Stomach (tissue), 9 donors: ENCODE results near the gene RABL2B. TPM values are rescaled to one million over a fixed set of nuclear protein-coding genes. Genes with fewer than 3 reads are reported as not detected.

Experiments
- DNase-seq, 2 donors: peaks; one replicate each; pipeline versions ENCODE4 v3.0.0 to v3.0.0-alpha.2; 2013 to 2019
- H3K27ac ChIP-seq, 5 donors: fragments of 200-600 bp in 4 of 5; sonication (generic) in 4 of 5; one replicate each; pipeline ENCODE4 v1.5.1; 2013 to 2019; ENCODE audit warnings: mild to moderate bottlenecking in 1 of 5, moderate library complexity in 1 of 5
- H3K27me3 ChIP-seq, 3 donors: fragments of 200-600 bp; sonication (generic); one replicate each; pipeline ENCODE4 v1.5.1; 2017 to 2019; ENCODE audit warnings: mixed run types in 1 of 3
- H3K36me3 ChIP-seq, 4 donors: fragments of 200-600 bp; sonication (generic); 1 replicate in 3 of 4; 2 replicates in 1 of 4; pipeline ENCODE4 v1.5.1; 2016 to 2019
- H3K4me1 ChIP-seq, 4 donors: fragments of 200-600 bp; sonication (generic); one replicate each; pipeline ENCODE4 v1.5.1; 2016 to 2019
- H3K4me3 ChIP-seq, 4 donors: fragments of 200-600 bp; sonication (generic) in 3 of 4; one replicate each; pipeline ENCODE4 v1.5.1; 2016 to 2019; ENCODE audit warnings: mild to moderate bottlenecking in 1 of 4
- H3K9me3 ChIP-seq, 4 donors: fragments of 200-600 bp; sonication (generic); one replicate each; pipeline ENCODE4 v1.5.1; 2016 to 2019
- EP300 ChIP-seq: sonication (generic); formaldehyde crosslinking; IDR thresholded peaks from one replicate; pipeline ENCODE4 v1.6.1; 2017; ENCODE audit warnings: antibody characterized with exemption
- POLR2A ChIP-seq, 4 donors: fragments of 450-650 bp; IDR thresholded peaks; one replicate each; pipeline ENCODE4 v1.6.1; 2016; ENCODE audit warnings: antibody characterized with exemption in 4 of 4, control low read depth in 2 of 4, mild to moderate bottlenecking in 1 of 4, moderate library complexity in 1 of 4
- POLR2AphosphoS5 ChIP-seq, 3 donors: sonication (generic); formaldehyde crosslinking; IDR thresholded peaks; one replicate each; pipeline ENCODE4 v1.6.1; 2016; ENCODE audit warnings: antibody characterized with exemption in 3 of 3
- WGBS, 5 donors: extraction: QIAGEN DNeasy Blood & Tissue Kit in 3 of 5; methylation state at CpG; one replicate each; pipeline versions ENCODE4 v1.1.5 to v1.1.7; 2013 to 2018; 5-methylcytosine and 5-hydroxymethylcytosine counted together
- intact Hi-C: fragments of 100-400 bp; cut with DNase I; formaldehyde crosslinking; loops from one replicate; pipeline ENCODE4 v1.15.1; 2023; ENCODE audit warnings: low total_unique reads
- polyA plus RNA-seq, 3 donors: library from polyadenylated mRNA; stranded (reverse); fragments of 200-250 nt; gene quantifications; one replicate each; pipeline ENCODE4 v1.2.3, GENCODE V29; 2013
- total RNA-seq, 5 donors: library from RNA; depleted of rRNA; stranded (reverse); fragments of >200 nt; gene quantifications; one replicate each; pipeline versions ENCODE4 v1.1.0 to v1.2.3, GENCODE V29; 2014 to 2016
- TF ChIP-seq, protein P1 (sequence below), 7 experiments: fragments of 450-650 bp in 4 of 7; fragments of 200-600 bp in 3 of 7; sonication (generic) in 3 of 7; IDR thresholded peaks; one replicate each; pipeline ENCODE4 v1.5.1; 2016 to 2019; ENCODE audit warnings: antibody characterized with exemption in 7 of 7, control low read depth in 2 of 7, mild to moderate bottlenecking in 1 of 7
- donor health status: healthy with polysubstance abuse.
- donor health status: Bipolar disorder and iron deficiency.
- donor health status: healthy.

The RABL2B gene
- total and polyA plus RNA-seq, 8 donors, result 6.6 to 18.1 (median 13.3) TPM

DNA sequence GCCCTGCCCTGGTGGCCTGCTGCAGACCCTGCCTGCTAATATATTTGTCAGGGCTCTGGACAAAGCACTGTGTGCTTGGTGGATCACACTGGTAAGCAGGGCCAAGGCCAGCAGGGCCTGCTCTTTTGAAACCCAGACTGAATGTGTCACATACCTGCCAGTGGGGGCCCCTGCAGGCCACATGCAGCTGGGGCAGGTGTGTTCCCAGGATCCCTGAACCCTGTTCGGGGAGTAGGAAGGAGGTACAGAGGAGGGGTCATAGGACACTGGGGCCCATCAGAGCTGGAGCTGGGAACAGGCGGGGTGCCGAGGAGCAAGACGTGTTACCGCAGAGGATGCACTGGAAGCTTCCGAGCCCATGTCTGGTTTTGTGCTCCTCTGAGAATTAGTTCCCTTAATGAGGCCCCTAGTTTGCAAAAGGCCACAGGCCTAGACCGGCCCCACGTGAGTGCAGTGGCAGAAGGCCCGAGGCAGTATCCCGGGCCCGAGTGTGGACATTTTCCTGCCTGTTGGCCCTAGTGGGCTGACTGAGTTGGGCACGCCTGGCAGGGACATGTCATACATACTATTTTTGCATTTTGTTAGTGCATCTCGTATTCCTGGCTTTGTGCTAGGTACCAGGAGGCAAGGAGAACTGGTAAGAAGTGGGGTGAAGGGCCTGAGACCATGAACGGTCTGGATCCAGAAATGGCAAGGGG lies 56.6 kb downstream of the RABL2B start:
- TF ChIP-seq, protein P1, sequence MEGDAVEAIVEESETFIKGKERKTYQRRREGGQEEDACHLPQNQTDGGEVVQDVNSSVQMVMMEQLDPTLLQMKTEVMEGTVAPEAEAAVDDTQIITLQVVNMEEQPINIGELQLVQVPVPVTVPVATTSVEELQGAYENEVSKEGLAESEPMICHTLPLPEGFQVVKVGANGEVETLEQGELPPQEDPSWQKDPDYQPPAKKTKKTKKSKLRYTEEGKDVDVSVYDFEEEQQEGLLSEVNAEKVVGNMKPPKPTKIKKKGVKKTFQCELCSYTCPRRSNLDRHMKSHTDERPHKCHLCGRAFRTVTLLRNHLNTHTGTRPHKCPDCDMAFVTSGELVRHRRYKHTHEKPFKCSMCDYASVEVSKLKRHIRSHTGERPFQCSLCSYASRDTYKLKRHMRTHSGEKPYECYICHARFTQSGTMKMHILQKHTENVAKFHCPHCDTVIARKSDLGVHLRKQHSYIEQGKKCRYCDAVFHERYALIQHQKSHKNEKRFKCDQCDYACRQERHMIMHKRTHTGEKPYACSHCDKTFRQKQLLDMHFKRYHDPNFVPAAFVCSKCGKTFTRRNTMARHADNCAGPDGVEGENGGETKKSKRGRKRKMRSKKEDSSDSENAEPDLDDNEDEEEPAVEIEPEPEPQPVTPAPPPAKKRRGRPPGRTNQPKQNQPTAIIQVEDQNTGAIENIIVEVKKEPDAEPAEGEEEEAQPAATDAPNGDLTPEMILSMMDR (IDR thresholded peaks at IDR 0.05), result no peak
- TF ChIP-seq POLR2A (IDR thresholded peaks at IDR 0.05) (no peak), POLR2AphosphoS5 (IDR thresholded peaks at IDR 0.05) (no peak), EP300 (no peak)

DNA sequence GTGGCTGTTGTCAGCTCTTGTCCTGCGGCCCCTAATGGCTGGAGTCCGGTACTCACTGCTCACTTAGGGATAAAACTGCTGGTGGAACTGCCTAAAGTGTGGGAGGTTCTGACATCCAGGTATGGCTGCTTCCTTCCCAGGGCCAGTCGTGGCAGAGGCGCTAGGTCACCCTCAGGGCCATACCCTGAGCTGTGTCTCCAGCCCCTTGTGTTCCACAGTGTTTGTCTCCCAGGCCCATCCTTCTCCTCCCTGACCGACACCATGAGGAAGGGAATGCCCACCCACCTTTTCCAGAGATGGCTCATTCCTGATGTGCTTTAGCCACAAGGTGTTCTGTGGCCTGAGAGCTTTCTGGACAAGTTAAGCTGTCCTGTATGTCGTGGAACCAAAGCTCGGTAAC lies 57.8 kb downstream of the RABL2B start:
- WGBS, 5 donors, result 86 to 92% (median 90%) methylated on average over 7 of the region's 7 CpGs

More for the DNA sequence above, 56.6 kb downstream of the RABL2B start:
- no peak for DNase-seq
- no peak overlapping the region for H3K4me3 ChIP-seq
- WGBS, 5 donors, result 87 to 91% (median 88%) methylated on average over 14 of the region's 14 CpGs
- peaks cover 0 to 14% (median 9%) of the 10 kb centered on the region in 4 donors for H3K4me1 ChIP-seq
- peaks cover 0 to 36% (median 7%) of the 10 kb centered on the region in 4 donors for H3K36me3 ChIP-seq
- intact Hi-C loops, result no loop called here
- no peak overlapping the region for H3K27ac ChIP-seq
- no peaks in the 10 kb centered on the region for H3K9me3 ChIP-seq
- peaks cover 2 to 43% (median 16%) of the 10 kb centered on the region in 3 donors for H3K27me3 ChIP-seq

GRCh38 chr22:50724616-50725015 lies 58.8 kb downstream of the RABL2B start:
- WGBS, 5 donors, result 65 to 86% (median 80%) methylated on average over 8 of the region's 8 CpGs
- Histone ChIP-seq H3K36me3 (peaks cover 0 to 36% (median 7%) of the 10 kb centered on the region in 4 donors), H3K4me1 (peaks cover 0 to 11% (median 4%) of the 10 kb centered on the region in 4 donors), H3K9me3 (no peaks in the 10 kb centered on the region), H3K4me3 (no peak overlapping the region), H3K27me3 (peaks cover 13 to 43% (median 20%) of the 10 kb centered on the region in 3 donors), H3K27ac (no peak overlapping the region)
- intact Hi-C loops, result no loop called here
- no peak for DNase-seq
- TF ChIP-seq EP300 (no peak), POLR2A (IDR thresholded peaks at IDR 0.05) (no peak), POLR2AphosphoS5 (IDR thresholded peaks at IDR 0.05) (no peak)
- TF ChIP-seq, protein P1 (IDR thresholded peaks at IDR 0.05), result no peak

More for the DNA sequence above, 57.8 kb downstream of the RABL2B start:
- H3K36me3 ChIP-seq, result peaks cover 0 to 36% (median 7%) of the 10 kb centered on the region in 4 donors
- peaks cover 0 to 6% (median 1%) of the 10 kb centered on the region in 4 donors for H3K4me1 ChIP-seq
- no peaks in the 10 kb centered on the region for H3K9me3 ChIP-seq
- intact Hi-C loops, result no loop called here
- DNase-seq, result no peak
- H3K27ac ChIP-seq, result no peak overlapping the region
- peaks cover 3 to 43% (median 14%) of the 10 kb centered on the region in 3 donors for H3K27me3 ChIP-seq
- H3K4me3 ChIP-seq, result no peak overlapping the region
- TF ChIP-seq POLR2A (IDR thresholded peaks at IDR 0.05) (no peak), POLR2AphosphoS5 (IDR thresholded peaks at IDR 0.05) (no peak), EP300 (no peak)
- TF ChIP-seq, protein P1 (IDR thresholded peaks at IDR 0.05), result no peak

GRCh38 chr22:50723991-50724390 lies 59.4 kb downstream of the RABL2B start:
- Histone ChIP-seq H3K4me1 (peaks cover 0 to 11% (median 4%) of the 10 kb centered on the region in 4 donors), H3K4me3 (no peak overlapping the region), H3K27ac (no peak overlapping the region), H3K27me3 (peaks cover 14 to 43% (median 25%) of the 10 kb centered on the region in 3 donors), H3K36me3 (peaks cover 0 to 33% (median 7%) of the 10 kb centered on the region in 4 donors), H3K9me3 (no peaks in the 10 kb centered on the region)
- TF ChIP-seq POLR2A (IDR thresholded peaks at IDR 0.05) (no peak), EP300 (no peak), POLR2AphosphoS5 (IDR thresholded peaks at IDR 0.05) (no peak)
- TF ChIP-seq, protein P1 (IDR thresholded peaks at IDR 0.05), result no peak
- WGBS, 5 donors, result 73 to 85% (median 82%) methylated on average over 7 of the region's 7 CpGs
- intact Hi-C loops, result no loop called here
- DNase-seq, result no peak
